PC-3 (cell line): ENCODE measurements around the gene FUT8. TPM values are rescaled to one million over a fixed set of nuclear protein-coding genes. Genes with fewer than 3 reads are reported as not detected.
"Not testable (repeated sequence)": the region's sequence is repeated elsewhere in the genome, so short reads cannot be mapped to it uniquely, and the experiment has no call there.

Experiments used
- ATAC-seq: fragments of 200-7000 bp; cut with Tn5 transposase; 2 replicates; pipeline ENCODE4 v1.9.1; 2020; ENCODE audit warnings: mild to moderate bottlenecking, moderate library complexity
- BruUV-seq: library from RNA; stranded (reverse); fragments of 400-500 nt; replicated peaks from 2 replicates; lab custom pipeline; 2021; lab: Mats Ljungman, UMichigan
- CTCF ChIA-PET: fragments of 300-600 bp; sonication (Branson Sonifier 250); formaldehyde crosslinking; loops from one replicate; lab custom pipeline; 2022; ENCODE audit warnings: antibody characterized with exemption; lab: Charles Lee
- POLR2A ChIA-PET: fragments of 300-600 bp; sonication (Branson Sonifier 250); formaldehyde crosslinking; loops from one replicate; lab custom pipeline; 2022; ENCODE audit warnings: antibody characterized with exemption; ENCODE audit not compliant: unreplicated experiment; lab: Charles Lee
- DNase-seq: peaks from one replicate; pipeline ENCODE4 v3.0.0-alpha.2; 2015
- H2AFZ ChIP-seq: fragments of 300-600 bp; sonication (generic); 2 replicates; pipeline ENCODE4 v1.6.0; 2016; ENCODE audit warnings: antibody characterized with exemption, low read length
- H3F3A ChIP-seq: fragments of 300-600 bp; sonication (generic); one replicate; pipeline ENCODE4 v1.6.0; 2017; ENCODE audit warnings: antibody characterized with exemption, low read length, control low read depth, mild to moderate bottlenecking; ENCODE audit not compliant: unreplicated experiment
- H3K27ac ChIP-seq: fragments of 300-600 bp; sonication (generic); 2 replicates; pipeline ENCODE4 v1.5.1; 2016; ENCODE audit warnings: mild to moderate bottlenecking, low read length
- H3K27me3 ChIP-seq: fragments of 300-600 bp; sonication (generic); 2 replicates; pipeline ENCODE4 v1.6.1; 2016; ENCODE audit warnings: low read length, mixed read lengths
- H3K36me3 ChIP-seq: fragments of 300-600 bp; sonication (generic); 2 replicates; pipeline ENCODE4 v1.6.1; 2016; ENCODE audit warnings: low read depth, mixed run types, low read length, mixed read lengths
- H3K4me1 ChIP-seq: fragments of 300-600 bp; sonication (generic); 2 replicates; pipeline ENCODE4 v1.5.1; 2016; ENCODE audit warnings: low read length; ENCODE audit not compliant: insufficient read depth
- H3K4me2 ChIP-seq: fragments of 300-600 bp; sonication (generic); 2 replicates; pipeline ENCODE4 v1.6.0; 2016; ENCODE audit warnings: low read length
- H3K4me3 ChIP-seq: fragments of 300-600 bp; sonication (generic); 2 replicates; pipeline ENCODE4 v1.5.1; 2016; ENCODE audit warnings: mild to moderate bottlenecking, low read length, mixed read lengths
- H3K79me2 ChIP-seq: fragments of 300-600 bp; sonication (generic); 2 replicates; pipeline ENCODE4 v1.6.1; 2017; ENCODE audit warnings: low read length, mixed read lengths
- H3K9ac ChIP-seq: fragments of 300-600 bp; sonication (generic); 2 replicates; pipeline ENCODE4 v1.6.0; 2016; ENCODE audit warnings: mild to moderate bottlenecking, low read length
- H3K9me2 ChIP-seq: fragments of 300-600 bp; sonication (generic); replicated peaks from 2 replicates; pipeline ENCODE4 v1.6.1; 2016; ENCODE audit warnings: mixed run types, low read length, mixed read lengths
- H3K9me3 ChIP-seq: fragments of 300-600 bp; sonication (generic); 2 replicates; pipeline ENCODE4 v1.6.1; 2016; ENCODE audit warnings: low read length, mixed read lengths
- H4K20me1 ChIP-seq: fragments of 300-600 bp; sonication (generic); 2 replicates; pipeline ENCODE4 v1.6.1; 2016; ENCODE audit warnings: low read length, mixed read lengths
- EZH2 ChIP-seq: fragments of 300-600 bp; sonication (generic); IDR thresholded peaks from one replicate; pipeline ENCODE4 v1.6.1; 2017; ENCODE audit warnings: antibody characterized with exemption, mild to moderate bottlenecking, low read length; ENCODE audit not compliant: unreplicated experiment
- EZH2phosphoT487 ChIP-seq: fragments of 300-600 bp; sonication (generic); IDR thresholded peaks from 2 replicates; pipeline ENCODE4 v1.6.1; 2018; ENCODE audit warnings: mild to moderate bottlenecking, antibody characterized with exemption, low read length, borderline replicate concordance
- intact Hi-C: fragments of 100-400 bp; cut with micrococcal nuclease; formaldehyde crosslinking; loops from 2 replicates; pipeline ENCODE4 v1.9.0; 2023
- total RNA-seq: library from RNA; depleted of rRNA; stranded (reverse); fragments of >200 nt; gene quantifications from 2 replicates; pipeline ENCODE4 v1.2.3, GENCODE V29; 2014
- TF ChIP-seq, protein P1 (sequence below): fragments of 300-600 bp; sonication (generic); conservative IDR thresholded peaks from 2 replicates; pipeline ENCODE4 v1.5.1; 2017; ENCODE audit warnings: antibody characterized with exemption, low read depth, mild to moderate bottlenecking, low read length

The FUT8 gene
- total RNA-seq, 1 experiment from 2014 or later, result 132 TPM

DNA sequence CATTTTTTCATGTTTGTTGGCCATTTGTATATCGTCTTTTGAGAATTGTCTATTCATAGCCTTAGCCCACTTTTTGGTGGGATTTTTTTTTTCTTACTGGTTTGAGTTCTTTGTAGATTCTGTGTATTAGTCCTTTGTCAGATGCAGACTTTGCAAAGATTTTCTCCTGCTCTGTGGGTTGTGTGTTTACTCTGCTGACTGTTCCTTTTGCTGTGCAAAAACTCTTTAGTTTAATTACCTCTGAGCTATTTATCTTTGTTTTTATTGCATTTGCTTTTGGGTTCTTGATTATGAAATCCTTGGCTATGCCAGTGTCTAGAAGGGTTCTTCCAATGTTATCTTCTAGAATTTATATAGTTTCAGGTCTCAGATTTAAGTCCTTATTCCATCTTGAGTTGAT, 220.0 kb downstream of the FUT8 start:
- Histone ChIP-seq H3K9me2 (no peaks in the 10 kb centered on the region), H4K20me1 (no peaks in the 10 kb centered on the region), H3K79me2 (peaks cover 27% of the 10 kb centered on the region), H3K27ac (no peak overlapping the region), H3K4me1 (no peaks in the 10 kb centered on the region), H3K36me3 (peaks cover 36% of the 10 kb centered on the region), H2AFZ (no peak overlapping the region), H3K9ac (no peak overlapping the region), H3K9me3 (0 out of 2 replicates have a peak, but pooled peaks cover 12% of the 10 kb centered on the region), H3K4me2 (no peak overlapping the region), H3F3A (no peaks in the 10 kb centered on the region), H3K4me3 (no peak overlapping the region), H3K27me3 (no peaks in the 10 kb centered on the region)
- ChIA-PET POLR2A (interaction anchor here (0.6 kb wide), 1 partner anchor 192 kb away, joined by 5 read pairs; no protein-coding TSS in a partner anchor), CTCF (no interaction called here)
- peak; percentile 84 for ATAC-seq
- no peak for DNase-seq
- no peak for TF ChIP-seq EZH2
- TF ChIP-seq EZH2phosphoT487, result no peak
- TF ChIP-seq, protein P1, sequence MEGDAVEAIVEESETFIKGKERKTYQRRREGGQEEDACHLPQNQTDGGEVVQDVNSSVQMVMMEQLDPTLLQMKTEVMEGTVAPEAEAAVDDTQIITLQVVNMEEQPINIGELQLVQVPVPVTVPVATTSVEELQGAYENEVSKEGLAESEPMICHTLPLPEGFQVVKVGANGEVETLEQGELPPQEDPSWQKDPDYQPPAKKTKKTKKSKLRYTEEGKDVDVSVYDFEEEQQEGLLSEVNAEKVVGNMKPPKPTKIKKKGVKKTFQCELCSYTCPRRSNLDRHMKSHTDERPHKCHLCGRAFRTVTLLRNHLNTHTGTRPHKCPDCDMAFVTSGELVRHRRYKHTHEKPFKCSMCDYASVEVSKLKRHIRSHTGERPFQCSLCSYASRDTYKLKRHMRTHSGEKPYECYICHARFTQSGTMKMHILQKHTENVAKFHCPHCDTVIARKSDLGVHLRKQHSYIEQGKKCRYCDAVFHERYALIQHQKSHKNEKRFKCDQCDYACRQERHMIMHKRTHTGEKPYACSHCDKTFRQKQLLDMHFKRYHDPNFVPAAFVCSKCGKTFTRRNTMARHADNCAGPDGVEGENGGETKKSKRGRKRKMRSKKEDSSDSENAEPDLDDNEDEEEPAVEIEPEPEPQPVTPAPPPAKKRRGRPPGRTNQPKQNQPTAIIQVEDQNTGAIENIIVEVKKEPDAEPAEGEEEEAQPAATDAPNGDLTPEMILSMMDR, result no peak
- BruUV-seq, result no TSS peak
- intact Hi-C loops, result loop anchor here (2.0 kb wide), 1 partner anchor 44 kb away; no protein-coding TSS in a partner anchor

DNA sequence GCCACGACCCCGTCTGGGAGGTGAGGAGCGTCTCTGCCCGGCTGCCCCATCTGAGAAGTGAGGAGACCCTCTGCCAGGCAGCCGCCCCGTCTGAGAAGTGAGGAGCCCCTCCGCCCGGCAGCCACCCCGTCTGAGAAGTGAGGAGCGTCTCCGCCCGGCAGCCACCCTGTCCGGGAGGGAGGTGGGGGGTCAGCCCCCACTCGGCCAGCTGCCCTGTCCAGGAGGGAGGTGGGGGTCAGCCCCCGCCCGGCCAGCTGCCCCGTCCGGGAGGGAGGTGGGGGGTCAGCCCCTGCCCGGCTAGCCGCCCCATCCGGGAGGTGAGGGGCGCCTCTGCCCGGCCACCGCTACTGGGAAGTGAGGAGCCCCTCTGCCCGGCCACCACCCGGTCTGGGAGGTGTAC, 221.1 kb downstream of the FUT8 start:
- DNase-seq, H2AFZ ChIP-seq, H3K4me3 ChIP-seq, POLR2A ChIA-PET, H3F3A ChIP-seq, H3K4me1 ChIP-seq, H4K20me1 ChIP-seq, H3K9me2 ChIP-seq, CTCF ChIA-PET, BruUV-seq, H3K27me3 ChIP-seq, H3K27ac ChIP-seq, ATAC-seq, H3K9ac ChIP-seq, H3K4me2 ChIP-seq: not testable (repeated sequence)
- intact Hi-C loops, result loop anchor here (2.0 kb wide), 1 partner anchor 43 kb away; no protein-coding TSS in a partner anchor
- Histone ChIP-seq H3K79me2 (peaks cover 39% of the 10 kb centered on the region), H3K36me3 (peaks cover 45% of the 10 kb centered on the region), H3K9me3 (0 out of 2 replicates have a peak, but pooled peaks cover 12% of the 10 kb centered on the region)

DNA sequence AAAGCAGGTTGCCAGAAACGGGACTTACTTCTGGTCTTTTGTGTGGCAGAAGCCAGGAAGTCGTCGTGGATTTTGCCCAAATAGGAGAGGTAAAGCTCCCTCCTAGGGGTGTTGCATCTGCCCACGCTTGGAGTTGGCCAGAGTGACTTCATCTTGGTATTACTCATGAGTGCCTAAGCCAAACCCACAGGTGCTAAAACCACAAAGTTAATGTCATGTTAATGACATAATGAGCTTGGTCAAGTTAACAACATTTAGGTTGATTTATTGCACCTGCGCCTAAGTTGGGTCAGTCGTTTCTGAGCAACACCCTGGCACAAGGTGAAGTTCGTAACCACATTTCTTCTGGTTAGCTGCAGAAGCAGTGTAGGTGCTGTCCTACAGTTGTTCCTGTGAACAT, 225.2 kb downstream of the FUT8 start:
- no TSS peak for BruUV-seq
- no peak for DNase-seq

More for the DNA sequence above, 225.2 kb downstream of the FUT8 start:
- no peak overlapping the region for H2AFZ ChIP-seq
- no peaks in the 10 kb centered on the region for H4K20me1 ChIP-seq
- no peaks in the 10 kb centered on the region for H3K27me3 ChIP-seq
- CTCF ChIA-PET, result no interaction called here
- no peak overlapping the region for H3K4me2 ChIP-seq
- no peaks in the 10 kb centered on the region for H3F3A ChIP-seq
- intact Hi-C loops, result no loop called here
- H3K4me1 ChIP-seq, result peaks cover 9% of the 10 kb centered on the region
- no peak overlapping the region for H3K27ac ChIP-seq
- peaks cover 57% of the 10 kb centered on the region for H3K79me2 ChIP-seq
- peaks cover 29% of the 10 kb centered on the region for H3K36me3 ChIP-seq
- peak; percentile 49 for ATAC-seq
- H3K9me3 ChIP-seq, result 0 out of 2 replicates have a peak, but pooled peaks cover 12% of the 10 kb centered on the region
- H3K9ac ChIP-seq, result no peak overlapping the region
- H3K4me3 ChIP-seq, result no peak overlapping the region
- no peaks in the 10 kb centered on the region for H3K9me2 ChIP-seq
- TF ChIP-seq EZH2phosphoT487 (no peak), EZH2 (no peak)
- TF ChIP-seq, protein P1, result no peak
- POLR2A ChIA-PET, result interaction anchor here (0.7 kb wide), 1 partner anchor 78 kb away, joined by 4 read pairs; no protein-coding TSS in a partner anchor
